Epithelial cell of esophagus (primary cell): ENCODE data around the gene CCDC177.

Experiments used
- DNase-seq: peaks from one replicate; pipeline ENCODE4 v3.0.0; 2010; ENCODE audit warnings: low read depth
- H3K4me3 ChIP-seq: 2 replicates; pipeline ENCODE4 v1.5.1; 2011; ENCODE audit warnings: mild to moderate bottlenecking, low read length, control low read depth
- TF ChIP-seq, protein P1 (sequence below): IDR thresholded peaks from 2 replicates; pipeline ENCODE4 v1.5.1; 2011; ENCODE audit warnings: low read depth, mild to moderate bottlenecking, low read length, control low read depth, inconsistent platforms; ENCODE audit not compliant: insufficient read depth; ENCODE audit errors: missing control alignments

Gene CCDC177

DNA sequence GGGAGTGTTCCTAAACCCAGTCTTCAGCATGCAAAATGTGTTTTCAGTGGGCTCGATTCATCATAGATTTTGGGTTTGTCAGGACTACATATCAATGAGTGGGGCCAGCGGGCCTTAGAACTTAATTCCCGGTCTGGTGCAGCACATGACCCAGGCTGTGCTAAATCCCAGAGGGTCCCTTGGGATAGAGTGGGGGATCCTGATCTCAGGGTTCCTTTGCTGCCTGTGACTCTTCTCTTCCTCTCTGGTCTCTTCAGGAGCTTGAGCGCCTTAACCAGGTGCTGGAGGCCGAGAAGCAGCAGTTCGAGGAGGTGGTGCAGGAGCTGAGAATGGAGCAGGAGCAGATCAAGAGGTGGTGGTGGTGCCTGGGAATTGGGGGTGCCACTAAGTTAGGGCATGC, 52.6 kb downstream of the CCDC177 start:
- no peak overlapping the region for H3K4me3 ChIP-seq
- DNase-seq = no peak
- TF ChIP-seq, protein P1, sequence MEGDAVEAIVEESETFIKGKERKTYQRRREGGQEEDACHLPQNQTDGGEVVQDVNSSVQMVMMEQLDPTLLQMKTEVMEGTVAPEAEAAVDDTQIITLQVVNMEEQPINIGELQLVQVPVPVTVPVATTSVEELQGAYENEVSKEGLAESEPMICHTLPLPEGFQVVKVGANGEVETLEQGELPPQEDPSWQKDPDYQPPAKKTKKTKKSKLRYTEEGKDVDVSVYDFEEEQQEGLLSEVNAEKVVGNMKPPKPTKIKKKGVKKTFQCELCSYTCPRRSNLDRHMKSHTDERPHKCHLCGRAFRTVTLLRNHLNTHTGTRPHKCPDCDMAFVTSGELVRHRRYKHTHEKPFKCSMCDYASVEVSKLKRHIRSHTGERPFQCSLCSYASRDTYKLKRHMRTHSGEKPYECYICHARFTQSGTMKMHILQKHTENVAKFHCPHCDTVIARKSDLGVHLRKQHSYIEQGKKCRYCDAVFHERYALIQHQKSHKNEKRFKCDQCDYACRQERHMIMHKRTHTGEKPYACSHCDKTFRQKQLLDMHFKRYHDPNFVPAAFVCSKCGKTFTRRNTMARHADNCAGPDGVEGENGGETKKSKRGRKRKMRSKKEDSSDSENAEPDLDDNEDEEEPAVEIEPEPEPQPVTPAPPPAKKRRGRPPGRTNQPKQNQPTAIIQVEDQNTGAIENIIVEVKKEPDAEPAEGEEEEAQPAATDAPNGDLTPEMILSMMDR = no peak
